K562 (cell line): ENCODE results near the gene TRIOBP. TPM values are rescaled to one million over a fixed set of nuclear protein-coding genes. Genes with fewer than 3 reads are reported as not detected.

Source experiments
- CBX3 ChIP-seq, 2 experiments: IDR thresholded peaks; 1 replicate in 1 of 2; 2 replicates in 1 of 2; pipeline ENCODE4 v1.6.1; 2012; ENCODE audit warnings: inconsistent platforms in 2 of 2, low read length in 2 of 2, borderline replicate concordance in 1 of 2, control low read depth in 1 of 2
- EGR1 ChIP-seq: fragments of 450-650 bp; conservative IDR thresholded peaks from 2 replicates; pipeline ENCODE4 v1.6.1; 2017; ENCODE audit warnings: mild to moderate bottlenecking
- EWSR1 ChIP-seq: fragments of 450-650 bp; IDR thresholded peaks from 2 replicates; pipeline ENCODE4 v1.6.1; 2018; ENCODE audit warnings: borderline replicate concordance, mild to moderate bottlenecking, low read depth, moderate library complexity; ENCODE audit not compliant: partially characterized antibody
- EZH2 ChIP-seq: IDR thresholded peaks from 2 replicates; pipeline ENCODE4 v1.6.1; 2012; ENCODE audit warnings: low read depth, mild to moderate bottlenecking, inconsistent platforms, low read length, borderline replicate concordance
- GABPB2 ChIP-seq: fragments of 250-450 bp; sonication (Bioruptor Pico); conservative IDR thresholded peaks from 2 replicates; pipeline ENCODE4 v1.5.1; 2021; ENCODE audit warnings: mild to moderate bottlenecking
- HDAC3 ChIP-seq: fragments of 450-650 bp; IDR thresholded peaks from 2 replicates; pipeline ENCODE4 v1.6.1; 2018; ENCODE audit warnings: borderline replicate concordance, mild to moderate bottlenecking, moderate library complexity; ENCODE audit not compliant: partially characterized antibody
- MED1 ChIP-seq: sonication (generic); formaldehyde crosslinking; IDR thresholded peaks from 2 replicates; pipeline ENCODE4 v1.8.1; 2023; ENCODE audit warnings: missing genetic modification reagents, borderline replicate concordance
- NFATC3 ChIP-seq: fragments of 450-650 bp; IDR thresholded peaks from 2 replicates; pipeline ENCODE4 v1.6.1; 2017; ENCODE audit warnings: mild to moderate bottlenecking
- SUPT5H ChIP-seq: fragments of 450-650 bp; IDR thresholded peaks from 2 replicates; pipeline ENCODE4 v1.6.1; 2016
- TAL1 ChIP-seq: fragments of 450-650 bp; IDR thresholded peaks from 2 replicates; pipeline ENCODE4 v1.6.1; 2016; ENCODE audit warnings: mild to moderate bottlenecking
- TCFL5 ChIP-seq: fragments of 250-450 bp; sonication (Bioruptor Pico); conservative IDR thresholded peaks from 2 replicates; pipeline ENCODE4 v1.6.1; 2021; ENCODE audit warnings: mild to moderate bottlenecking, moderate library complexity, matching md5 sums
- TRIM24 ChIP-seq, 2 experiments: fragments of 450-650 bp; IDR thresholded peaks; 2 replicates each; pipeline ENCODE4 v1.6.1; 2016
- WHSC1 ChIP-seq: IDR thresholded peaks from one replicate; pipeline ENCODE4 v1.6.1; 2012; ENCODE audit warnings: low read length, control low read depth, inconsistent platforms
- ZNF695 ChIP-seq: fragments of 450-650 bp; formaldehyde crosslinking; IDR thresholded peaks from 2 replicates; pipeline ENCODE4 v1.4.0; 2020; ENCODE audit warnings: mild to moderate bottlenecking, moderate library complexity
- polyA plus RNA-seq, 8 experiments: library from polyadenylated mRNA; depleted of rRNA in 4 of 8; stranded (reverse) in 5 of 8; unstranded in 3 of 8; fragments of >200 nt; fragmentation: Nextera tagmentation in 2 of 8; fragmentation: Illumina TruSeq in 1 of 8; extraction: Ambion mirVana in 2 of 8; extraction: Trizol in 1 of 8; gene quantifications; 2 replicates each; pipeline versions ENCODE4 v1.2.1 to v1.2.3, GENCODE V29; 2011 to 2014; ENCODE audit warnings: inconsistent platforms in 1 of 8, missing spikeins in 1 of 8
- total RNA-seq, 7 experiments: library from RNA; depleted of rRNA in 6 of 7; stranded (reverse); fragments of >200 nt in 6 of 7; fragmentation: Illumina TruSeq in 2 of 7; extraction: Trizol in 2 of 7; gene quantifications; 2 replicates each; pipeline versions ENCODE4 v1.2.1 to v1.2.3, GENCODE V29; 2011 to 2021; ENCODE audit warnings: low replicate concordance in 1 of 7
- TF ChIP-seq, protein P1 (sequence below): fragments of 450-650 bp; conservative IDR thresholded peaks from 2 replicates; pipeline ENCODE4 v1.6.1; 2016; ENCODE audit warnings: missing genetic modification characterization, low read depth, mild to moderate bottlenecking, missing compliant biosample characterization, moderate library complexity
- TF ChIP-seq, protein P2 (sequence below): fragments of 250-450 bp; sonication (Bioruptor Pico); IDR thresholded peaks from 2 replicates; pipeline ENCODE4 v1.4.0; 2020; ENCODE audit warnings: mild to moderate bottlenecking, moderate library complexity, borderline replicate concordance
- TF ChIP-seq, protein P3 (sequence below): fragments of 250-450 bp; sonication (Bioruptor Pico); IDR thresholded peaks from 2 replicates; pipeline ENCODE4 v1.5.0; 2020; ENCODE audit warnings: mild to moderate bottlenecking, borderline replicate concordance
- TF ChIP-seq, protein P4 (sequence below), 2 experiments: fragments of 200-800 bp in 1 of 2; sonication (Bioruptor generic) in 1 of 2; sonication (generic) in 1 of 2; formaldehyde crosslinking in 1 of 2; IDR thresholded peaks in 1 of 2; conservative IDR thresholded peaks in 1 of 2; 2 replicates each; pipeline versions ENCODE4 v1.5.0 to v1.6.1; 2016 to 2020; ENCODE audit warnings: missing compliant biosample characterization in 1 of 2, missing genetic modification characterization in 1 of 2, missing genetic modification reagents in 1 of 2
- TF ChIP-seq, protein P5 (sequence below): fragments of 450-650 bp; IDR thresholded peaks from 2 replicates; pipeline ENCODE4 v1.6.1; 2016; ENCODE audit warnings: antibody characterized with exemption

Gene TRIOBP
- total and polyA plus RNA-seq, 9 of the 15 experiments (the other 6 are each of a cell fraction or from before 2014, with no cell fraction given): 0.24 to 13.8 (median 5.5) TPM

DNA sequence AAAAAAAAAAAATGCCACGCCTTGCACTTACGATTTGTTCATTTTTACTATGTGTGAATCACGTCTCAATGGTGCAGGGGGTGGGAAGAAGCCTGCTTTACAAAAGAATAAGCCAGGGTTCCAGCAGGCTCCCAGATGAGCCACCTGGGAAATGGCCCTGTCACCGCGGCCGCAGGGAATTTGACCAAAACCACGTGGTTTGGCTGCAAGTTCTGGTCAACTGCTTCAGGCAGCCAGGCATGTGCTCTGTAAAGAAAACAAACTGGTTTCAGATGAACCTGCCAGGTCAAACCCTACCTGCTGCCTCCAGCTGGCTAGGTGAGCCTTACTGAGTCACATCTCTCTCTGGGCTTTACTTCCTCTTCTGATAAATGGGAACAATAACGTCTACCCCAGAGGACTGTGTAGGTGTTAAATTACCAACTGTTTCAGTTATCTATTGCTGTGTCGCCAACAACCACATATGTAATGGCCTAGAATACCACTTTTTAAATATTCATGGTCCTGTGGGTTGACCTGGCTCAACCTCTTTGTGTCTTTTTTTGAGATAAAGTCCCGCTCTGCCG lies 80.4 kb downstream of the TRIOBP start (continued):
- TF ChIP-seq CBX3 (IDR thresholded peaks at IDR 0.05; ENCODE audit: borderline replicate concordance in 1 of 2, low read length in 2 of 2) (no peak), MED1 (CRISPR knock-in tag) (no peak), NFATC3 (no peak), GABPB2 (CRISPR knock-in tag) (no peak), EZH2 (no peak), EGR1 (peak; percentile 34; the same call in 1 of the 2 replicates), WHSC1 (no peak), TRIM24 (IDR thresholded peaks at IDR 0.05) (peak in 1 of 2 experiments; percentile 30; a peak in 1 of 4 replicates), TAL1 (peak; percentile 55; the same call in 1 of the 2 replicates), HDAC3 (no peak), SUPT5H (no peak), TCFL5 (no peak), ZNF695 (CRISPR knock-in tag) (no peak), EWSR1 (no peak)
- TF ChIP-seq, protein P1, sequence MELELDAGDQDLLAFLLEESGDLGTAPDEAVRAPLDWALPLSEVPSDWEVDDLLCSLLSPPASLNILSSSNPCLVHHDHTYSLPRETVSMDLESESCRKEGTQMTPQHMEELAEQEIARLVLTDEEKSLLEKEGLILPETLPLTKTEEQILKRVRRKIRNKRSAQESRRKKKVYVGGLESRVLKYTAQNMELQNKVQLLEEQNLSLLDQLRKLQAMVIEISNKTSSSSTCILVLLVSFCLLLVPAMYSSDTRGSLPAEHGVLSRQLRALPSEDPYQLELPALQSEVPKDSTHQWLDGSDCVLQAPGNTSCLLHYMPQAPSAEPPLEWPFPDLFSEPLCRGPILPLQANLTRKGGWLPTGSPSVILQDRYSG (tag): no peak
- TF ChIP-seq, protein P2, sequence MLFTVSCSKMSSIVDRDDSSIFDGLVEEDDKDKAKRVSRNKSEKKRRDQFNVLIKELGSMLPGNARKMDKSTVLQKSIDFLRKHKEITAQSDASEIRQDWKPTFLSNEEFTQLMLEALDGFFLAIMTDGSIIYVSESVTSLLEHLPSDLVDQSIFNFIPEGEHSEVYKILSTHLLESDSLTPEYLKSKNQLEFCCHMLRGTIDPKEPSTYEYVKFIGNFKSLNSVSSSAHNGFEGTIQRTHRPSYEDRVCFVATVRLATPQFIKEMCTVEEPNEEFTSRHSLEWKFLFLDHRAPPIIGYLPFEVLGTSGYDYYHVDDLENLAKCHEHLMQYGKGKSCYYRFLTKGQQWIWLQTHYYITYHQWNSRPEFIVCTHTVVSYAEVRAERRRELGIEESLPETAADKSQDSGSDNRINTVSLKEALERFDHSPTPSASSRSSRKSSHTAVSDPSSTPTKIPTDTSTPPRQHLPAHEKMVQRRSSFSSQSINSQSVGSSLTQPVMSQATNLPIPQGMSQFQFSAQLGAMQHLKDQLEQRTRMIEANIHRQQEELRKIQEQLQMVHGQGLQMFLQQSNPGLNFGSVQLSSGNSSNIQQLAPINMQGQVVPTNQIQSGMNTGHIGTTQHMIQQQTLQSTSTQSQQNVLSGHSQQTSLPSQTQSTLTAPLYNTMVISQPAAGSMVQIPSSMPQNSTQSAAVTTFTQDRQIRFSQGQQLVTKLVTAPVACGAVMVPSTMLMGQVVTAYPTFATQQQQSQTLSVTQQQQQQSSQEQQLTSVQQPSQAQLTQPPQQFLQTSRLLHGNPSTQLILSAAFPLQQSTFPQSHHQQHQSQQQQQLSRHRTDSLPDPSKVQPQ: no peak
- TF ChIP-seq, protein P3, sequence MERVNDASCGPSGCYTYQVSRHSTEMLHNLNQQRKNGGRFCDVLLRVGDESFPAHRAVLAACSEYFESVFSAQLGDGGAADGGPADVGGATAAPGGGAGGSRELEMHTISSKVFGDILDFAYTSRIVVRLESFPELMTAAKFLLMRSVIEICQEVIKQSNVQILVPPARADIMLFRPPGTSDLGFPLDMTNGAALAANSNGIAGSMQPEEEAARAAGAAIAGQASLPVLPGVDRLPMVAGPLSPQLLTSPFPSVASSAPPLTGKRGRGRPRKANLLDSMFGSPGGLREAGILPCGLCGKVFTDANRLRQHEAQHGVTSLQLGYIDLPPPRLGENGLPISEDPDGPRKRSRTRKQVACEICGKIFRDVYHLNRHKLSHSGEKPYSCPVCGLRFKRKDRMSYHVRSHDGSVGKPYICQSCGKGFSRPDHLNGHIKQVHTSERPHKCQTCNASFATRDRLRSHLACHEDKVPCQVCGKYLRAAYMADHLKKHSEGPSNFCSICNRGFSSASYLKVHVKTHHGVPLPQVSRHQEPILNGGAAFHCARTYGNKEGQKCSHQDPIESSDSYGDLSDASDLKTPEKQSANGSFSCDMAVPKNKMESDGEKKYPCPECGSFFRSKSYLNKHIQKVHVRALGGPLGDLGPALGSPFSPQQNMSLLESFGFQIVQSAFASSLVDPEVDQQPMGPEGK (CRISPR knock-in tag): no peak
- TF ChIP-seq, protein P4, sequence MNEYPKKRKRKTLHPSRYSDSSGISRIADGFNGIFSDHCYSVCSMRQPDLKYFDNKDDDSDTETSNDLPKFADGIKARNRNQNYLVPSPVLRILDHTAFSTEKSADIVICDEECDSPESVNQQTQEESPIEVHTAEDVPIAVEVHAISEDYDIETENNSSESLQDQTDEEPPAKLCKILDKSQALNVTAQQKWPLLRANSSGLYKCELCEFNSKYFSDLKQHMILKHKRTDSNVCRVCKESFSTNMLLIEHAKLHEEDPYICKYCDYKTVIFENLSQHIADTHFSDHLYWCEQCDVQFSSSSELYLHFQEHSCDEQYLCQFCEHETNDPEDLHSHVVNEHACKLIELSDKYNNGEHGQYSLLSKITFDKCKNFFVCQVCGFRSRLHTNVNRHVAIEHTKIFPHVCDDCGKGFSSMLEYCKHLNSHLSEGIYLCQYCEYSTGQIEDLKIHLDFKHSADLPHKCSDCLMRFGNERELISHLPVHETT (CRISPR knock-in tag; conservative IDR thresholded peaks at IDR 0.05 in 1 of 2, IDR thresholded peaks at IDR 0.05 in 1 of 2): no peak
- TF ChIP-seq, protein P5, sequence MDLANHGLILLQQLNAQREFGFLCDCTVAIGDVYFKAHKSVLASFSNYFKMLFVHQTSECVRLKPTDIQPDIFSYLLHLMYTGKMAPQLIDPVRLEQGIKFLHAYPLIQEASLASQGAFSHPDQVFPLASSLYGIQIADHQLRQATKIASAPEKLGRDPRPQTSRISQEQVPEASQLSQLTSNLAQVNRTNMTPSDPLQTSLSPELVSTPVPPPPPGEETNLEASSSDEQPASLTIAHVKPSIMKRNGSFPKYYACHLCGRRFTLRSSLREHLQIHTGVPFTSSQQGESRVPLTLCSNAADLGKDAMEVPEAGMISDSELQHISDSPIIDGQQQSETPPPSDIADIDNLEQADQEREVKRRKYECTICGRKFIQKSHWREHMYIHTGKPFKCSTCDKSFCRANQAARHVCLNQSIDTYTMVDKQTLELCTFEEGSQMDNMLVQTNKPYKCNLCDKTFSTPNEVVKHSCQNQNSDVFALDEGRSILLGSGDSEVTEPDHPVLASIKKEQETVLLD: no peak
